IMR-90 (cell line): Measurements from ENCODE around the gene RNF149.

Source experiments
- CHD1 ChIP-seq: IDR thresholded peaks from 2 replicates; pipeline ENCODE4 v1.6.1; 2012; ENCODE audit warnings: low read depth, low read length, improper control_type of control experiment
- TF ChIP-seq, protein P1 (sequence below): conservative IDR thresholded peaks from 2 replicates; pipeline ENCODE4 v1.5.1; 2012; ENCODE audit warnings: mild to moderate bottlenecking, low read depth, low read length, improper control_type of control experiment

DNA sequence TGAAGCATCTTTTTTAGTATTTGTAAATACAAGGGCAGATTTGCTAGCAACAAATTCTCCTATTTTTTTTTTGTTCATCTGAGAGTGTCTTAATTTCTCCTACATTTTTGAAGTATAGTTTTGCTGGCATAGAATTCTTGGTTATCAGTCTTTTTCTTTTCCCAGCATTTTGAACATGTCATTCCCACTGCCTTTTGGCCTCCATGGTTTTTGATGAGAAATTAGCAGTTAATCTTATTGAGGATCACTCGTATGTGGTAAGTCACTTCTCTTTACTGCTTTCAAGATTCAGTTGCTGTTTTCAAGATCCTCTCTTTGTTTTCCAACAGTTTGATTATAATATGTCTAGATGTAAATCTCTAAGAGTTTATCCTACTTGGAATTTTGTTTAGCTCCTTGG is 16.9 kb upstream of the RNF149 start:
- no peak for TF ChIP-seq CHD1
- TF ChIP-seq, protein P1, sequence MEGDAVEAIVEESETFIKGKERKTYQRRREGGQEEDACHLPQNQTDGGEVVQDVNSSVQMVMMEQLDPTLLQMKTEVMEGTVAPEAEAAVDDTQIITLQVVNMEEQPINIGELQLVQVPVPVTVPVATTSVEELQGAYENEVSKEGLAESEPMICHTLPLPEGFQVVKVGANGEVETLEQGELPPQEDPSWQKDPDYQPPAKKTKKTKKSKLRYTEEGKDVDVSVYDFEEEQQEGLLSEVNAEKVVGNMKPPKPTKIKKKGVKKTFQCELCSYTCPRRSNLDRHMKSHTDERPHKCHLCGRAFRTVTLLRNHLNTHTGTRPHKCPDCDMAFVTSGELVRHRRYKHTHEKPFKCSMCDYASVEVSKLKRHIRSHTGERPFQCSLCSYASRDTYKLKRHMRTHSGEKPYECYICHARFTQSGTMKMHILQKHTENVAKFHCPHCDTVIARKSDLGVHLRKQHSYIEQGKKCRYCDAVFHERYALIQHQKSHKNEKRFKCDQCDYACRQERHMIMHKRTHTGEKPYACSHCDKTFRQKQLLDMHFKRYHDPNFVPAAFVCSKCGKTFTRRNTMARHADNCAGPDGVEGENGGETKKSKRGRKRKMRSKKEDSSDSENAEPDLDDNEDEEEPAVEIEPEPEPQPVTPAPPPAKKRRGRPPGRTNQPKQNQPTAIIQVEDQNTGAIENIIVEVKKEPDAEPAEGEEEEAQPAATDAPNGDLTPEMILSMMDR: no peak
